GM12878 (cell line): ENCODE measurements around the gene AP1B1.

ENCODE experiments used
- ETV6 ChIP-seq, 2 experiments: fragments of 450-650 bp in 1 of 2; IDR thresholded peaks in 1 of 2; conservative IDR thresholded peaks in 1 of 2; 2 replicates each; pipeline ENCODE4 v1.6.1; 2014; ENCODE audit warnings: antibody characterized with exemption in 1 of 2, borderline replicate concordance in 1 of 2, low read depth in 1 of 2, mild to moderate bottlenecking in 1 of 2, moderate library complexity in 1 of 2
- POLR2AphosphoS5 ChIP-seq: IDR thresholded peaks from 2 replicates; pipeline ENCODE4 v1.6.1; 2011; ENCODE audit warnings: mild to moderate bottlenecking, low read length, inconsistent platforms
- RCOR1 ChIP-seq: conservative IDR thresholded peaks from 2 replicates; pipeline ENCODE4 v1.6.1; 2012; ENCODE audit warnings: low read depth, low read length, improper control_type of control experiment
- TF ChIP-seq, protein P1 (sequence below): IDR thresholded peaks from 2 replicates; pipeline ENCODE4 v1.6.1; 2011; ENCODE audit warnings: low read depth, mild to moderate bottlenecking, low read length, moderate library complexity, borderline replicate concordance; ENCODE audit errors: extremely low read depth

DNA sequence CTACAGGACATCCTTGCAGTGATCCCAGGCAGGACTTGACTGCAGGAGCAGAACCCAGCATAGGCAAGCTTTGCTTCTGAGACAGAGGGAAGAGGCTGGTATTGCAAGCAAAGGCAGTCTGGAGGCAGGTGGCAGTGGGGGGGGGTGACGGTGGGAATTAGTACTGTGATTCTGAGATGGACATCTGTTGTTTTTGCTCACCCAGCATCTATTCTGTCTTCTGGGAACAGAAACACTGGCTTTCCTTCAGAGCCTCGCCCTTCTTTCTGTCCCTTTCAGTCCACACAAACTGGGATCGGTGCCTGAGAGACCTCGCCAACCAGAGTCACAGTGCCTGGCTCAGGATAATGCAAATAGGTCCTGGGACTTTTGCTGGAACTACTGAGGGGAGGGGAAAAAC lies 41.7 kb downstream of the AP1B1 start:
- TF ChIP-seq POLR2AphosphoS5 (no peak), RCOR1 (no peak), ETV6 (conservative IDR thresholded peaks at IDR 0.05 in 1 of 2, IDR thresholded peaks at IDR 0.05 in 1 of 2; ENCODE audit: borderline replicate concordance in 1 of 2, low read depth in 1 of 2) (no peak)
- TF ChIP-seq, protein P1, sequence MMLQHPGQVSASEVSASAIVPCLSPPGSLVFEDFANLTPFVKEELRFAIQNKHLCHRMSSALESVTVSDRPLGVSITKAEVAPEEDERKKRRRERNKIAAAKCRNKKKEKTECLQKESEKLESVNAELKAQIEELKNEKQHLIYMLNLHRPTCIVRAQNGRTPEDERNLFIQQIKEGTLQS, result no peak
